Gastroesophageal sphincter (tissue), 4 donors: ENCODE data around the gene RAB7B. TPM values are rescaled to one million over a fixed set of nuclear protein-coding genes. Genes with fewer than 3 reads are reported as not detected.

Experiments used
- ATAC-seq: fragments of 150-250 bp; one replicate; pipeline ENCODE4 v1.9.1; 2016; ENCODE audit warnings: mild to moderate bottlenecking, moderate library complexity
- H3K27ac ChIP-seq, 4 donors: fragments of 200-600 bp; sonication (generic) in 3 of 4; 1 replicate in 3 of 4; 2 replicates in 1 of 4; pipeline ENCODE4 v1.5.1; 2016 to 2019
- H3K27me3 ChIP-seq: fragments of 200-600 bp; sonication (generic); one replicate; pipeline ENCODE4 v1.5.1; 2019
- H3K36me3 ChIP-seq, 2 donors: fragments of 200-600 bp; sonication (generic); one replicate each; pipeline ENCODE4 v1.5.1; 2019; ENCODE audit warnings: control low read depth in 1 of 2
- H3K4me1 ChIP-seq, 3 donors: fragments of 200-600 bp; sonication (generic); 1 replicate in 2 of 3; 2 replicates in 1 of 3; pipeline ENCODE4 v1.5.1; 2016 to 2019; ENCODE audit warnings: control low read depth in 2 of 3
- H3K4me3 ChIP-seq, 2 donors: fragments of 200-600 bp; sonication (generic); one replicate each; pipeline ENCODE4 v1.5.1; 2019; ENCODE audit warnings: mild to moderate bottlenecking in 1 of 2, moderate library complexity in 1 of 2
- H3K9me3 ChIP-seq, 3 donors: fragments of 200-600 bp; sonication (generic); one replicate each; pipeline ENCODE4 v1.5.1; 2017 to 2019; ENCODE audit warnings: control low read depth in 2 of 3
- CTCF ChIP-seq, 4 experiments: fragments of 200-600 bp in 2 of 4; fragments of 450-650 bp in 2 of 4; sonication (generic) in 1 of 4; IDR thresholded peaks; one replicate each; pipeline ENCODE4 v1.5.1; 2017 to 2019; ENCODE audit warnings: antibody characterized with exemption in 4 of 4, mild to moderate bottlenecking in 2 of 4, moderate library complexity in 2 of 4
- EP300 ChIP-seq: sonication (generic); formaldehyde crosslinking; IDR thresholded peaks from one replicate; pipeline ENCODE4 v1.6.1; 2017; ENCODE audit warnings: antibody characterized with exemption, mild to moderate bottlenecking
- POLR2A ChIP-seq, 2 donors: fragments of 450-650 bp; IDR thresholded peaks; one replicate each; pipeline ENCODE4 v1.6.1; 2017; ENCODE audit warnings: antibody characterized with exemption in 2 of 2, mild to moderate bottlenecking in 2 of 2, moderate library complexity in 1 of 2
- POLR2AphosphoS5 ChIP-seq: sonication (generic); formaldehyde crosslinking; IDR thresholded peaks from one replicate; pipeline ENCODE4 v1.6.1; 2017; ENCODE audit warnings: antibody characterized with exemption
- WGBS, 2 donors: methylation state at CpG; one replicate each; pipeline ENCODE4 v1.1.5; 2018; ENCODE audit warnings: low coverage in 1 of 2; 5-methylcytosine and 5-hydroxymethylcytosine counted together
- total RNA-seq, 4 donors: library from RNA; depleted of rRNA; stranded (reverse); fragments of >200 nt; gene quantifications; one replicate each; pipeline ENCODE4 v1.1.0, GENCODE V29; 2016

The RAB7B gene
- total RNA-seq, 4 donors from 2014 or later, result 0.78 to 2.4 (median 2.0) TPM

DNA sequence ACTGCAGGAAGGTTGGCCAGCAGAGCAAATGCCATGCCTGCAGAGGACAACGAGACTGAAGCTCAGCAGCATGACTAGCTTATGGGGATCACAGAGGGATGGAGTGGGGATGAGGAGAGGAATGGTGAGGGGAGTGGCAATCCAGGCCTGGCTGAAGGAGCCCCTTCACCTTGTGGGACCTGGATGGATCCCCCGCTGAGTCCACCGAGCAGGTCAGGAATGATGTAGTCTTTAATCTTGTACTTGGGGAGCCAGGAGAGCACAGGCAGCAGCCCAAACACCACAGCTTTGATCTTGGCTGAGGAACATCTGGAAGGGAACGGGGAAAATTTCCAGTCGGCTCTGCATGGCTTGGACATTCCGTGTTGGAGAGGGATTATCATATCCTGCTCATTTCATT lies 70.4 kb downstream of the RAB7B start:
- Histone ChIP-seq H3K36me3 (no peaks in the 10 kb centered on the region), H3K9me3 (no peaks in the 10 kb centered on the region), H3K4me1 (no peaks in the 10 kb centered on the region), H3K27me3 (peaks cover 20% of the 10 kb centered on the region), H3K27ac (no peak overlapping the region), H3K4me3 (no peak overlapping the region)
- TF ChIP-seq POLR2A (IDR thresholded peaks at IDR 0.05) (no peak), POLR2AphosphoS5 (no peak), CTCF (IDR thresholded peaks at IDR 0.05) (no peak), EP300 (no peak)
- no peak for ATAC-seq
- WGBS, 2 donors, result 58 to 63% methylated on average over 4 to 6 of the region's 6 CpGs

DNA sequence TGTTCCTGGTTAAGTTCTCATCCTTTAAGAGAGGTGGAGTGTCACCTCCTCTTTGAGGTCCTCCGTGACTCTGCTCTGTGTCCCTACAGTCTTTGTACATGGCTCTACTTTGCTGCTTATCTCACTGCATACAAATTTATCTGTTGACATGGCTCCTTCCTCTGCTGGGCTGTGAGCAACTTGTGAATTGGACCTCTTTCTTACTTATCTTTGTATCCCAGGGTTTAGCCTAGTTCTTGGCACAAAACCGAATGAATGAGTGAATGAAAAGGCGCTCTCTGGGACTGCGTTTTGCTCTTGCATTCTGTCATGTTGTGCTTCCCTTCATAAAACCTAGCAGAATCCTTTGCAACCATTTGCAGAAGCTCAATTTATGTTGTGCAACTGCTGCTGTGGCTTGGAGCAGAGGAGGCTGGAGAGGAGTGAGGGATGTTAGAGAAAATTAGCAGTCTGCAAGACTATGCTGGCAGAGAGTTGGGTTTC lies 72.4 kb downstream of the RAB7B start:
- Histone ChIP-seq H3K9me3 (no peaks in the 10 kb centered on the region), H3K27me3 (peaks cover 12% of the 10 kb centered on the region), H3K4me1 (no peaks in the 10 kb centered on the region), H3K4me3 (no peak overlapping the region), H3K27ac (no peak overlapping the region), H3K36me3 (no peaks in the 10 kb centered on the region)
- TF ChIP-seq EP300 (no peak), POLR2A (IDR thresholded peaks at IDR 0.05) (no peak), POLR2AphosphoS5 (no peak), CTCF (IDR thresholded peaks at IDR 0.05) (no peak)
- ATAC-seq, result no peak
- WGBS, 2 donors, result 45% methylated on average over 4 of the region's 4 CpGs; no CpG with 5 or more reads in 1 of the 2 donors

- 100% methylated on average over 1 of the region's 1 CpG for WGBS, 2 donors
- no peak for ATAC-seq
- H3K27ac ChIP-seq, result no peak overlapping the region
- H3K27me3 ChIP-seq, result peaks cover 12% of the 10 kb centered on the region
- H3K36me3 ChIP-seq, result no peaks in the 10 kb centered on the region
- TF ChIP-seq CTCF (IDR thresholded peaks at IDR 0.05), result no peak
- no peak for TF ChIP-seq POLR2AphosphoS5
- no peak for TF ChIP-seq POLR2A (IDR thresholded peaks at IDR 0.05)
- no peak for TF ChIP-seq EP300
- no peaks in the 10 kb centered on the region for H3K4me1 ChIP-seq
- no peaks in the 10 kb centered on the region for H3K9me3 ChIP-seq
- no peak overlapping the region for H3K4me3 ChIP-seq
These were observed 73.0 kb downstream of the RAB7B start for GRCh38 chr1:205930195-205930577.

DNA sequence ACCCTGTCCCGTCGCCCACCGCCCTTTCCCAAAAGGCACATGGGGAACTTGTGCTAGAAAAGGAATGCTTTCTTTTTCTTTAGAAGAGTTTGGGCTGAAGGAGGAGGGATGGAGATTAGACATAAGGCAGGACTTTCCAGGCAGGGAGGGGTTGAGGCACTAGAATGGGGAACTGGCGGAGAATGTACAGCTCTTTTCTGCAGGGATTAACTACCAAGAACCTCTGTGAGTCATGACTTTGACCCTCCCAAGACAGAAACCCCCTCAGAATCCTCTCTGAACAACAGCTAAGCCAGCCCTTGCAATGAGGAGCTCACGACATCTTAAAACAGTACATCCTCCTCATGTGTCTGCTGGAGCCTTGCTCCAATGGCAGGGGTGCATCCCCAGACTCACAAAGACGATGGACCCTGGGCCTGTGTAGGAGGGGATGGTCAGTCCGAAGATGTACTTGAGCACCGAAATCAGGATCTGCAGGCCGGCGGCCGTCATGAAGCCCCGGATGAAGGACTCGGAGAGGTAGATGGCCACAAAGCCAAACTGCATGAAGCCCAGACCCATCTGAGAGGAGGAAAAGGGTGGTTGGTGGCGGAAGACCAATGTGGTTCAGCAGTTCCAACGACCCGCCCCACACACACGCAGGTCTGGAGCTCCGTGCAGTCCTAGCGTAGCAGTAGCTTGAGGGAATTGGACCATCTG lies 73.5 kb downstream of the RAB7B start:
- no peaks in the 10 kb centered on the region for H3K9me3 ChIP-seq
- no peaks in the 10 kb centered on the region for H3K36me3 ChIP-seq
- WGBS, 2 donors, result 86 to 93% methylated on average over 5 to 9 of the region's 19 CpGs
- ATAC-seq, result no peak
- H3K4me1 ChIP-seq, result no peaks in the 10 kb centered on the region
- H3K27ac ChIP-seq, result no peak overlapping the region
- TF ChIP-seq POLR2A (IDR thresholded peaks at IDR 0.05) (no peak), CTCF (IDR thresholded peaks at IDR 0.05) (no peak), EP300 (no peak), POLR2AphosphoS5 (no peak)
- H3K27me3 ChIP-seq, result peaks cover 12% of the 10 kb centered on the region
- no peak overlapping the region for H3K4me3 ChIP-seq

- no peak overlapping the region for H3K4me3 ChIP-seq
- H3K27ac ChIP-seq, result no peak overlapping the region
- TF ChIP-seq EP300, result no peak
- TF ChIP-seq CTCF (IDR thresholded peaks at IDR 0.05), result no peak
- no peak for TF ChIP-seq POLR2AphosphoS5
- TF ChIP-seq POLR2A (IDR thresholded peaks at IDR 0.05), result no peak
- 42 to 50% methylated on average over 1 to 3 of the region's 5 CpGs for WGBS, 2 donors
- H3K9me3 ChIP-seq, result no peaks in the 10 kb centered on the region
- H3K36me3 ChIP-seq, result no peaks in the 10 kb centered on the region
- ATAC-seq, result no peak
- H3K4me1 ChIP-seq, result no peaks in the 10 kb centered on the region
- H3K27me3 ChIP-seq, result peaks cover 12% of the 10 kb centered on the region
These were observed 74.9 kb downstream of the RAB7B start for GRCh38 chr1:205928317-205928716.
